ENCODE measurements around the gene EHD1.

Gene EHD1

GRCh38 chr11:64891880-64892279 lies 13.5 kb upstream of the EHD1 start:
- in situ Hi-C loops (cut with MboI; ENCODE audit: low sequenced_read_pairs) = loop anchor here (5.0 kb wide), 1 partner anchor 45 kb away; no protein-coding TSS in a partner anchor

DNA sequence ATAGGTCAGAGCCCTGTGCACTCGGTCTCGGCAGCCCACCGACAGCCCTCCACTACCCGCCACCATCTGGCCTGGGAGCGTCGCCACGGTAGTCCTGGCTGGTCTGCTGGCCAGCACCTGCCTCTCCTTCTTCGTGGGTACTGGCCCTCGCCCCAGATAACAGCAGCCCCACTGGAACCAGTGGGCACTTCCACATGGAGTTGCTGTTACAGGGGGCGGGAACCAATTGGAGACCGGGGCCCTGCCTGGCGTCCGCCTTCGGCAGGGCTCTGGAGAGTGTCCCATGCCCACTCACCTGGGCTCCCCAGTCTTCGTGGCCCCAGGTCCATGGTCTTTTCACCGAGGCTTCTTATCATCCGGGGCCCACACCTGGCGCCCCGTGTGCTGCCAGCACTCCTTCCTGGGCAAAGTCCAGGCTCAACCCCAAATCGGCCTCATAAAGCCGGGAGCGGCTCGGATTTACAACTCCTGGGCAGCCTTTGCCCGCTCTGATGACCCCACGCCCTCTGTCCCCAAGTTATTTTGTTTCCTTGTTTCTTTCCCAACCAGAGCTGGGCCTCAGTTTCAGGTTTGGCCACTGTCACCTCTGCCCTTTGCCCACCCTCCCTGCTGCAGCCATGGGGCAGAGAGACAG lies 12.9 kb upstream of the EHD1 start:
- in situ Hi-C loops (cut with MboI; ENCODE audit: low sequenced_read_pairs) = loop anchor here (5.0 kb wide), 1 partner anchor 44 kb away; no protein-coding TSS in a partner anchor

- in situ Hi-C loops (cut with MboI; ENCODE audit: low sequenced_read_pairs) = loop anchor here (5.0 kb wide), 1 partner anchor 43 kb away; no protein-coding TSS in a partner anchor
Observed at GRCh38 chr11:64890522-64890939, 12.1 kb upstream of the EHD1 start.

- in situ Hi-C loops (cut with MboI; ENCODE audit: low sequenced_read_pairs) = no loop called here
Observed at GRCh38 chr11:64888729-64889511, 10.5 kb upstream of the EHD1 start.

GRCh38 chr11:64888406-64888728 lies 9.9 kb upstream of the EHD1 start:
- in situ Hi-C loops (cut with MboI; ENCODE audit: low sequenced_read_pairs) = no loop called here

DNA sequence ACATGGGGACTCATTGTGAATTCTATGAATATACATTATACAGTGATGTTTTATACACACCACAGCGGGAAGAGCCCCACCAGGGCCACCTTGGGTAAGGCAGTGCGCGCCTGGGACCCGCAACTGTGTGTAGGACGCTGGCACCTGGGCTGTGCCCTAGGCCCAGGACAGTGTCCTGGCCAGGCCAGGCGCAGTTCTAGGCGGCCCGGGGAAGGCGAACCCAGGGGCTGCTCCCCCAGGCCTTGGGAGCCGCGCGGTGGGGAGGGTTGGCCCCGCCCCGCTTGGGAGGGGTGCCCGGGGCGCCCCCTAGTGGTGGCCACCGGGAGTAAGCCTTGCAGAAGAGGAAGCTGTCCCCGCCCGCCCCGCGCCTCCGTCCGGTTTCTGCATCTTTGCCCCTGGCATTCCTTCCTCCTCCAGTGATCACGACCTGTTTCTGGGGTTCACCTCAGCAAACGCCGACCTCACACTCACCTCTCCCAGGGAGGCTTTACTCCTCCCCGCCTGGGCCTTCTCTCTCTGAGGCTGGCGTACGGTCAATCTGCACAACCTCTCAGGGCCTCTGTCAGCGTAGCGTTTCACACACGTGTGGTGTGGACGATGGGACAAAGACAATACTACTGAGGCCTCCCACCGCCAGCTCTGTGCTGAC lies 9.5 kb upstream of the EHD1 start:
- in situ Hi-C loops (cut with MboI; ENCODE audit: low sequenced_read_pairs) = no loop called here

- in situ Hi-C loops (cut with MboI; ENCODE audit: low sequenced_read_pairs) = no loop called here
Observed at GRCh38 chr11:64887234-64887756, 8.9 kb upstream of the EHD1 start.

DNA sequence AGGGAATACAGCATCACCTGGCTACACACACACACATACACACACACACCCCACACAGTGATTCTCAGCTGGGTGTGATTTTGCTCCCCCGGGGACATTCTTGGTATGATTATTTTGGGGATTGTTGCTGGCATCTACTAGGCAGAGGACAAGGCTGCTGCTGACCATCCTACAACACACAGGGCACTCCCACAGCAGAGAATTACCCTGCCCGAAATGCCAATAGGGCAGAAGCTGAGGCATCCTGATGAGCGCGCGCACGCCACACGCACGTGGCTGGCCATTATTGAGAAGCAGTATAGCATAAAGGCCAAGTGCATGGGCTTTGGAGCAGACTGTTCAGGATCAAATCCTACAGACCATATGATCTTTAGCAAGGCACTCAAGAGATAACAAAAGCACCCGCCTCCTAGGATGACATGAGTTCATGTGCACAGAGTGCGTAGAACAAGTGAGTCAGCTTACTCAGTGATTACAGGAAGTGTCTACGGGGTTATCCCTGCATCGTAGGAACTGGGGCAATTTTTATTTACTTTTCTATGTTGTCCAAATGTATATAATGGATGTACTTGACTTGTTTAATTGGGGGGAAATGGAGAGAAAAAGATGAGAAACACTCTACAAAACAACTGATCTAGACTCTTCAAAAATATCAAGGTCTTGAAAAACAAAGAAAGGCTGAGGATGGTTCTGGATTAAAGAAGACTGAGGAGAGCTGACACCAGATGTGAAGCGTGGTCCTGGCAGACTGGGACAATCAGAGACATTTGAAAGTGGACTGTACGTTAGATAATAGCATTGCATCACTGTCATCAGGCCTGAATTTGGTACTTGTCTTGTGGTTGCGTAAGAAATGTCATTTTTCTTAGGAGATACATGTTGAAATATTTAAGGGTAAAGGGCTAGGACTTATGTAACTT lies 7.2 kb upstream of the EHD1 start:
- in situ Hi-C loops (cut with MboI; ENCODE audit: low sequenced_read_pairs) = no loop called here

- in situ Hi-C loops (cut with MboI; ENCODE audit: low sequenced_read_pairs) = no loop called here
Observed at GRCh38 chr11:64884019-64884418, 5.6 kb upstream of the EHD1 start.

GRCh38 chr11:64883575-64883974 lies 5.2 kb upstream of the EHD1 start:
- in situ Hi-C loops (cut with MboI; ENCODE audit: low sequenced_read_pairs) = no loop called here

GRCh38 chr11:64882243-64882642 lies 3.8 kb upstream of the EHD1 start:
- in situ Hi-C loops (cut with MboI; ENCODE audit: low sequenced_read_pairs) = no loop called here

DNA sequence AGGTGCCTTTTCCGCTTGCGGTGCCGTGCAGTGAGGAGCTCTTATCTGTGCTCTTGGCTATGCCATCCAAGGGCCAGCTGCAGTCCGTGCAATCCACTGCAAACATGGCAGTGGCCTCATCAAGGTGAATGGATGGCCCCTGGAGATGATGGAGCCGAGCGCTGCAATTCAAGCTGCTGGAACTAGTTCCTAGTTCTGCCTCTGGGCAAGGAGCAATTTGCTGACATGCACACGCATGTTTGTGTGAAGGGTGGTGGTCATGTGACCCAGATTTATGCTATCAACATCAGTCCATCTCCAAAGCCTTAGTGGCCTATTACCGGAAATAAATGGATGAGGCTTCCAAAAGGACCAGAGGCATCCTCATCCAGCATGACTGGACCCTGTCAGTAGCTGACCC lies 3.1 kb upstream of the EHD1 start:
- in situ Hi-C loops (cut with MboI; ENCODE audit: low sequenced_read_pairs) = no loop called here

DNA sequence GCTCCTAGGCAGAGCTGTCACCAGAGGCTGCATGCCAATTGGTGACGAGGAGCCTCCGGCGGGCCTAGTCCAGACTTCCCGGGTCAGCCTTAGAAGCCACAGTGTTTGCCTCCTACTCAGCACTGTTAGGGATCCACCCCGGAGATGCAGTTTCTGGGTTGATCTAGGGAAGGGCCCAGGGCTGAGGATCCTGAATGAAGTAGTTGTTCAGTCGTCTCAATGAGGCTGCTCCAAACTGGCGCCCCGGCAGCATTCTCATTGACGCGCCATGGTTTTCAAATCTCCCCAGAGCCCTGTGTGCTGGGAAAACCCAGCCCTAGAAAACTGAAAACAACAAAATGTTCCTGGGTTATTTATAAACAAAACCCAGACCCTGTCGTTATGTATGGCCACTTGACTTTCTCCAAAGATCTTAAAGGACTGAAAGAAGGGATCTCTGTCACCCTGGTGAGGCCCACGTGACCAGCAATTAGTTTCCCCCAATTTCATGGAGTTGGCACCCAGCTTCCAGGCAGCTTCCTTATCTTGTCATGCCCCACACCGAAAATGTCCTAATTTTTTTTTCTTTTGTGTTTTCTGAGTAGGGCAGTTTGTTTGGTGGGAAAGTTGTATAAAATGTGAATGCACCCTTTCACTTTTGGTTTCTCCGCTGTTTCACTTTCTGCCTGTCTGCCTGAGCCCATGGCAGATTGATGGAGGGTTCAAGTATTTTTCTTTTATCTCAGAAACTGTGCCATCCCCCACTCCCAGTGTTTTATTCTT lies 2.0 kb upstream of the EHD1 start:
- in situ Hi-C loops (cut with MboI; ENCODE audit: low sequenced_read_pairs) = no loop called here

DNA sequence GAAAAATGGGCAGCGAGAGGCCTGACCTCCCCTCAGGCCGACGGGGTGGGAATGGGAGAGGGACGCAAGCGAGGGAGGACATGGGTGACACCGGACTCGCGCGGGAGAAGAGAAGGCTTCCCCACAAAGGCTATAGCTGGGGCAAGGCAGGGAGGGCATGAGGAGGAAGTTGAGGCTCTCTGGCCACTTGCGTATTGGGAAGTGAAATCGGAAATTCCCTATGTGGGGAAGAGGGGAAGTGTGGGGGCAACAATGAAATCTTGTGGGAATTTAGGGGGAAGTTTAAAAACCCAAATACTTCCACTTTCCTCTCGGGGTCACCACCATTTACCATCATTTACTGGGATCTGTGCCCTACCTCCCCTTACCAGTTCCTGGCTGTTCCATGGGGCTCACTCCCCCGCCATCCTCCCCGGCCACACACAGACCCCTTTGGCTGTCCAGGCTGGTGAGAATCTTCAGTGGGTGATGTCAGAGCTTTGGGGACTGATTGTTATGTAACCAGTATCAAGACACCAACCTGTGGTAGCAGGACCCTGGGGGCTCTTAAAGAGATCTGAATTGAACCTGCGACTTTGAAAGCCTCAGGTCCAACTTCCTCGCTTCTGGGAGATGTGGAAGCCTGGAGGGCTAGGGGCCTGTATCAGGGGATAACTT lies 951 bp upstream of the EHD1 start:
- in situ Hi-C loops (cut with MboI; ENCODE audit: low sequenced_read_pairs) = no loop called here

DNA sequence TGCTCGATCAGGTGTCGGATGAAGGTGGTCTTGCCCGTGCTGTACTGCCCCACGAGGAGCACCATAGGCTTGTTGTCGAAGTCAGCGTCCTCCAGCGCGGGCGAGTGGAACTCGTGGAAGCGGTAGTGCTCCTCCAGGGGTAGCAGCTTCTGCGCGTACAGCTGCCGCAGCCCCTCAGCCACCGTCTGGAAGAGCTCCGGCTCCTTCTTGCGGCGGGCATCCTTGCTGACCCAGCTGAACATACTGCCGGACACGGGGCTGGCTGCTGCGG lies 263 bp downstream of the EHD1 start:
- in situ Hi-C loops (cut with MboI; ENCODE audit: low sequenced_read_pairs) = no loop called here

DNA sequence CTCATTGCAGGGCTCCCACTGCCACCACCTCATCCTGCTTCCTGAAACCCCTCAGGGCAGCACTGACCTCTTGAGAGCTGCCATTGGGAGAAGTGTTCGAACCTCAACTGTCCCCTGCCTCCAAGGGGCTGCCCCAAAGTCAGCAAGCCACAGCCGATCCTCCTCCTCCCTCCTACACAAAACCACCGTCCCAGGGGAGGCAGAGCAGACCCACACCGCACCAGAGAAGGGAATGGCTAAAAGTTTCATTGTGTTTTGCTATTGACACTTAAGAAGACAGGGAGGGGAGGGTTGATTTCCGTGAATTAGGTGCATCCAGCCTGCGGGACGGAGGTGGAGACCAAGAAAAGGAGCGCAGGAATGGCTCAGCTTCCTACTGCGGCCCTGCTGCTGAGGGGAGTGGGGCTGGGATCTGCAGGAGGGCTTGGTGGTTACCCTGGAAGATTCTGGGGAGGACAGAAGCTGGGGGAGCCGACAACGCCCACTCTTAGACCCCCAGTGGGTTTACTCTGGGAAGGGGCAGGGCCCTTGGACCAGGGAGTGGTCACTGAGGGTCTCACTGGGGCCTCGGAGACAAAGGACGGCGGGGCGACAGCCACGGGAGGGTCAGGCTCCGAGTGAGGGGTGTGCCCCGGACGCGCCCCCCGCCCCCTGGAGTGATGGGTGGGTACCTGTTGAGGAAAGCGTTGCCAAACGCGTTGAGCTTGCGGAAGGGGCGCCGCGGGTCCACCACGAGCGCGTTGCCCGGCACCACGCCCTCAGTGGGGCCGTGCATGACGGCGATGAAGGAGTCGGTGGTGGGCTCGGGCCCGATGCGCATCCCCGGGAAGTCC lies 815 bp downstream of the EHD1 start:
- in situ Hi-C loops (cut with MboI; ENCODE audit: low sequenced_read_pairs) = no loop called here

DNA sequence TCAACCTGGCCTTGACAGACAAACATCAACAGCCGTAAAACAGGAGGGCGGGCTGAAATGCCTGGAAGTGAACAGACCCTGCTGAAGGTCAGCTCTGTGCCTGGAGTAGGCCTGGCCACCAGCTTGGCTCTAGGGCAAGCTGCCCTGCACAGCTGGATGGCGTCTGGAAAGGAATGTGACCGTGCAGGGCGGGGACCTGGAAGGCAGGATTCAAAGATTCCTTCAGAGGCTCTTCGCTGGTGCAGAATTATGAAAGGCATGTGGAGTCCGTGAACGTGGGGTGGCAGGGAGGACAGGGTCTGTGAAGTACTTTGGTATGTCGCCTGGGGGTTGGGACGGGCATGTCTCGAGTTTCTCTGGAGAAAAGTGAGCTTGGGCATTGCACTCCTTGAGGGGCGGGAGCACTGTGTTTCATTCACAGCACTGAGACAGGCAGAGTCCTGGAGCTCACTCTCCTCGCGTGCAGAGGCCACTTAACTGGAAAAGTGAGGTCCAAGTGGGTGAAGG lies 1.5 kb downstream of the EHD1 start:
- in situ Hi-C loops (cut with MboI; ENCODE audit: low sequenced_read_pairs) = no loop called here

GRCh38 chr11:64876229-64876750 lies 2.1 kb downstream of the EHD1 start:
- in situ Hi-C loops (cut with MboI; ENCODE audit: low sequenced_read_pairs) = no loop called here
